Upper lobe of right lung (tissue), 1 donor: ENCODE results near the gene UNC13B. TPM values are rescaled to one million over a fixed set of nuclear protein-coding genes. Genes with fewer than 3 reads are reported as not detected.
"Not testable (repeated sequence)": the region's sequence is repeated elsewhere in the genome, so short reads cannot be mapped to it uniquely, and the experiment has no call there.

Source experiments
- ATAC-seq: fragments of 200-7000 bp; cut with Tn5 transposase; one replicate; pipeline ENCODE4 v1.9.1; 2020; ENCODE audit warnings: mild to moderate bottlenecking, moderate library complexity
- DNase-seq: peaks from one replicate; pipeline ENCODE4 v3.0.0-alpha.2; 2020
- H3K27ac ChIP-seq: fragments of 200-600 bp; one replicate; pipeline ENCODE4 v1.8.0; 2022
- H3K27me3 ChIP-seq: fragments of 200-600 bp; one replicate; pipeline ENCODE4 v1.8.0; 2022; ENCODE audit warnings: mild to moderate bottlenecking
- H3K36me3 ChIP-seq: fragments of 200-600 bp; one replicate; pipeline ENCODE4 v1.8.0; 2022
- H3K4me1 ChIP-seq: fragments of 200-600 bp; one replicate; pipeline ENCODE4 v1.8.0; 2022
- H3K4me3 ChIP-seq: fragments of 200-600 bp; one replicate; pipeline ENCODE4 v1.8.0; 2022; ENCODE audit warnings: mild to moderate bottlenecking
- H3K9me3 ChIP-seq: fragments of 200-600 bp; one replicate; pipeline ENCODE4 v1.8.0; 2022
- CTCF ChIP-seq: fragments of 200-600 bp; IDR thresholded peaks from one replicate; pipeline ENCODE4 v1.8.0; 2022; ENCODE audit warnings: antibody characterized with exemption
- intact Hi-C: fragments of 100-400 bp; cut with DNase I; formaldehyde crosslinking; loops from one replicate; pipeline ENCODE4 v1.11.0; 2022
- total RNA-seq: library from RNA; stranded (reverse); fragmentation: NEBNext Ultra II Directional; extraction: Animal tissue kit (Norgen Biotek cat#: 25700); gene quantifications from one replicate; pipeline ENCODE4 v1.2.1, GENCODE V29; 2021
- donor health status: DM: no; HTN: yes; CAD: no; lungs with severe emphysema.

Gene UNC13B
- total RNA-seq, 1 donor from 2014 or later, result 92.1 TPM

DNA sequence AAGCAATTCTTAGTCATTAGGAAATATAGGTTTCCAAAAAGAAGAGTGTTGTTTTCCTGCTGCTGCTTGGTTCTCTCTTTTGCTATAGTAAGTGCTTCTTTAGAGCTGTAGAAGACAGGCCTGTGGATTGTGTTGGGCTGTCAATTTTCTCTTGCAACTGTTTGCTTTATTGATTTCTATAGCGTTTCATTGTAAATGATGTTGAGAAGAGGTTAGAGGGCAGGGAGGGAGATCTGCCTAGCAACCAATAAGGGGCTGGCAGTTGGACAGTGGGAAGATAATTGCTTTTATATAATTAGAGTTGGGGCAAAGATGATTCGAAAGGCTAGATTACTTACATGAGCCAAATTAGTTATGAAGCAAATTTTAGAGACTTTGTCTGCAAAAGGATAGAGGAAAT lies 11.1 kb downstream of the UNC13B start:
- intact Hi-C loops, result no loop called here
- H3K36me3 ChIP-seq, result no peaks in the 10 kb centered on the region
- DNase-seq, result no peak
- H3K9me3 ChIP-seq, result no peaks in the 10 kb centered on the region
- no peak for ATAC-seq
- no peak overlapping the region for H3K27ac ChIP-seq
- TF ChIP-seq CTCF, result no peak
- no peak overlapping the region for H3K4me3 ChIP-seq
- no peaks in the 10 kb centered on the region for H3K27me3 ChIP-seq
- H3K4me1 ChIP-seq, result no peaks in the 10 kb centered on the region

DNA sequence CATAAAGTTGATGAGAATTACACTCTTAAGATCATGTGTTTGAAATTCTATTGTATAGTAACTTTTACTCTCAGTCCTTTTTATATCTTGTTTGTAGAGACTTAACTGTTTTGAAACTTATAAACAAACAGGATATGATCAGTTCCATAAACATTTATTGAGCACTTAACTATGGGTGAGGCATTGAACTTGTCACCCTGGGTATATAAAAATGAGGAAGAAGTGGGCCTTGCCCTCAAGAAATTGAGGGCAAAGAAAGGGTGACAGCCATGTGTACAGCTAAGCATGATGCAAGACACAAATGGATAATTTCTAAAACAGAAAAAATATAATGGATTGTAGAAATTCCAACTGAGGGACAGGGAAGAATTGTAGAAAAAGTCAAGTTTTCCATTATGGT lies 15.7 kb downstream of the UNC13B start:
- H3K9me3 ChIP-seq, result no peaks in the 10 kb centered on the region
- H3K4me3 ChIP-seq, result no peak overlapping the region
- H3K27ac ChIP-seq, result no peak overlapping the region
- no peaks in the 10 kb centered on the region for H3K27me3 ChIP-seq
- TF ChIP-seq CTCF, result no peak
- intact Hi-C loops, result no loop called here
- no peaks in the 10 kb centered on the region for H3K4me1 ChIP-seq
- ATAC-seq (no peak), DNase-seq (no peak)
- H3K36me3 ChIP-seq, result no peaks in the 10 kb centered on the region

DNA sequence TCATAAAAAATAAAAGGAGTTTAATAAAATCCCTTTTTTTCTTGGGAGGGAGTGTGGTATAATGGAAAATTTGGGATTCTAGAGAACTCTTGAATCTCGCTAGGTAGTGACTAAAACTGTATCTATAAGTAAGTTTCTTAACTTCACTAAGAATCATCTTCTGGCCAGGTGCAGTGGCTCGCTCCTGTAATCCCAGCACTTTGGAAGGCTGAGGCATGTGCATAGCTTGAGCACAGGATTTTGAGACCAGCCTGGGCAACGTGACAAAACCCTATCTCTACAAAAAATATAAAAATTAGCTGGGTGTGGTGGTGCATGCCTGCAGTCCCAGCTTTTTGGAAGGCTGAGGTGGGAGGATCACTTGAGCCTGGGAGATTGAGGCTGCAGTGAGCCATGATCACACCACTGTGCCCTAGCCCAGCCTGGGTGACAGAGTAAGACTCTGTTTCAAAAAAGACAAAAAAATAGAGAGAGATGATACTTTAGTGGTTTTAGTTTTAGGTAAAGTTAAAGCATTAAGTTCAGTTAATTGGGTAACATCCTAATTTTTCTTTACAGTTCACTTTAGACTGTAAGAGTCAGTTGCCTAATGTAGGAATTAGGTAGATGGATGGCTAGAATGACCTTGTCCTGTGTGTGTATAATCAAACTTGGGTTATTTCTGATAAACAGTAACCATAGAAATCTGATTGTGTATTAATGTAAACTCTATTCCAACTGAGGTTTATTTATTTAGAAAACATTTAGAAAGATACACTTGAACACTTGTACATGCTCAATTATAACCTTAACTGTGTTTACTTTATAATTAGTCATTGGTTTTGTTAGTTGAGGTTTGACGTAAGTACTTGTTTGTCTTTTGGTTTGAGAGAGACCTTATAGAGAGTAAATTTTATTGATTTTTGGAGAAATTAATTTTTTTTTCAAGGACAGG lies 17.8 kb downstream of the UNC13B start:
- Histone ChIP-seq H3K4me3 (no peak overlapping the region), H3K9me3 (no peaks in the 10 kb centered on the region), H3K36me3 (no peaks in the 10 kb centered on the region), H3K27ac (no peak overlapping the region), H3K27me3 (no peaks in the 10 kb centered on the region), H3K4me1 (no peaks in the 10 kb centered on the region)
- TF ChIP-seq CTCF, result no peak
- DNase-seq (no peak), ATAC-seq (no peak)
- intact Hi-C loops, result no loop called here

GRCh38 chr9:35180801-35181200 lies 19.0 kb downstream of the UNC13B start:
- no peak for DNase-seq
- no peaks in the 10 kb centered on the region for H3K4me1 ChIP-seq
- H3K27ac ChIP-seq, result no peak overlapping the region
- H3K9me3 ChIP-seq, result no peaks in the 10 kb centered on the region
- H3K4me3 ChIP-seq, result no peak overlapping the region
- intact Hi-C loops, result no loop called here
- no peak for TF ChIP-seq CTCF
- H3K27me3 ChIP-seq, result no peaks in the 10 kb centered on the region
- H3K36me3 ChIP-seq, result no peaks in the 10 kb centered on the region
- ATAC-seq, result peak; percentile 45

GRCh38 chr9:35182401-35182800 lies 20.6 kb downstream of the UNC13B start:
- H3K9me3 ChIP-seq, H3K27me3 ChIP-seq, ATAC-seq, H3K4me1 ChIP-seq, DNase-seq, H3K4me3 ChIP-seq, H3K36me3 ChIP-seq, H3K27ac ChIP-seq, intact Hi-C loops: not testable (repeated sequence)

DNA sequence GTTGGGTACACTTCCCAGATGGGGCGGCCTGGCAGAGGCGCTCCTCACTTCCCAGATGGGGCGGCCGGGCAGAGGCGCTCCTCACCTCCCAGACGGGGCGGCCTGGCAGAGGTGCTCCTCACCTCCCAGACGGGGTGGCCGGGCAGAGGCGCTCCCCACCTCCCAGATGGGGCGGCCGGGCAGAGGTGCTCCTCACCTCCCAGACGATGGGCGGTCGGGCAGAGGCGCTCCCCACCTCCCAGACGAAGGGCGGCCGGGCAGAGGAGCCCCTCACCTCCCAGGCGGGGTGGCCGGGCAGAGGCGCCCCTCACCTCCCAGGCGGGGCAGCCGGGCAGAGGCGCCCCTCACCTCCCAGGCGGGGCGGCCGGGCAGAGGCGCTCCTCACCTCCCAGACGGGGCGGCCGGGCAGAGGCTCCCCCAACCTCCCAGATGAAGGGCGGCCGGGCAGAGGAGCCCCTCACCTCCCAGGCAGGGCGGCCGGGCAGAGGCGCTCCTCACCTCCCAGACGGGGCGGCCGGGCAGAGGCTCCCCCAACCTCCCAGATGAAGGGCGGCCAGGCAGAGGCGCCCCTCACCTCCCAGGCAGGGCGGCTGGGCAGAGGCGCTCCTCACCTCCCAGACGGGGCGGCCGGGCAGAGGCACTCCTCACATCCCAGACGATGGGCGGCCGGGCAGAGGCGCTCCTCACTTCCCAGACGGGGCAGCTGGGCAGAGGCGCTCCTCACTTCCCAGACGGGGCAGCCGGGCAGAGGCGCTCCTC lies 21.4 kb downstream of the UNC13B start:
- H3K27me3 ChIP-seq, ATAC-seq, intact Hi-C loops, H3K9me3 ChIP-seq, H3K4me3 ChIP-seq, H3K27ac ChIP-seq, DNase-seq, H3K4me1 ChIP-seq, H3K36me3 ChIP-seq: not testable (repeated sequence)

DNA sequence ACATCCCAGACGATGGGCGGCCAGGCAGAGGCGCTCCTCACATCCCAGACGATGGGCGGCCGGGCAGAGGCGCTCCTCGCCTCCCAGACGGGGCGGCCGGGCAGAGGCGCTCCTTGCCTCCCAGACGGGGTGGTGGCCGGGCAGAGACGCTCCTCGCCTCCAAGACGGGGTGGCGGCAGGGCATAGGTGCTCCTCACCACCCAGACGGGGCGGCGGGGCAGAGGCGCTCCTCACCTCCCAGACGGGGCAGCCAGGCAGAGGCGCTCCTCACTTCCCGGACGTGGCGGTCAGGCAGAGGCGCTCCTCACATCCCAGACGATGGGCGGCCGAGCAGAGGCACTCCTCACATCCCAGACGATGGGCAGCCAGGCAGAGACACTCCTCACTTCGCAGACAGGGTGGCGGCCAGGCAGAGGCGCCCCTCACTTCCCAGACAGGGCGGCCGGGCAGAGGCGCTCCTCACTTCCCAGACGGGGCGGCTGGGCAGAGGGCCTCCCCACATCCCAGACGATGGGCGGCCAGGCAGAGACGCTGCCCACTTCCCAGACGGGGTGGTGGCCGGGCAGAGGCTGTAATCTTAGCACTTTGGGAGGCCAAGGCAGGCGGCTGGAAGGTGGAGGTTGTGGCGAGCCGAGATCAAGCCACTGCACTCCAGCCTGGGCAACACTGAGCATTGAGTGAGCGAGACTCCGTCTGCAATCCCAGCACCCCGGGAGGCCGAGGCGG lies 22.1 kb downstream of the UNC13B start:
- DNase-seq, H3K4me3 ChIP-seq, H3K4me1 ChIP-seq, H3K27ac ChIP-seq, H3K36me3 ChIP-seq, ATAC-seq, H3K9me3 ChIP-seq, intact Hi-C loops, H3K27me3 ChIP-seq: not testable (repeated sequence)
